Thyroid gland (tissue), 4 donors: ENCODE measurements around the gene TCF21. TPM values are rescaled to one million over a fixed set of nuclear protein-coding genes. Genes with fewer than 3 reads are reported as not detected.
"Not testable (repeated sequence)": the region's sequence is repeated elsewhere in the genome, so short reads cannot be mapped to it uniquely, and the experiment has no call there.

Experiments
- DNase-seq, 2 donors: peaks; one replicate each; pipeline ENCODE4 v3.0.0-alpha.2; 2019
- H3K27ac ChIP-seq, 3 donors: fragments of 200-600 bp; sonication (generic); 1 replicate in 2 of 3; 2 replicates in 1 of 3; pipeline ENCODE4 v1.5.1; 2016 to 2019; ENCODE audit warnings: mild to moderate bottlenecking in 1 of 3, moderate library complexity in 1 of 3
- H3K27me3 ChIP-seq: fragments of 200-600 bp; sonication (generic); one replicate; pipeline ENCODE4 v1.5.1; 2019
- H3K36me3 ChIP-seq, 2 donors: fragments of 200-600 bp; sonication (generic); one replicate each; pipeline ENCODE4 v1.5.1; 2016 to 2019
- H3K4me1 ChIP-seq, 2 donors: fragments of 200-600 bp; sonication (generic); one replicate each; pipeline ENCODE4 v1.5.1; 2017 to 2019
- H3K4me3 ChIP-seq, 3 donors: fragments of 200-600 bp; sonication (generic); replicated peaks in 1 of 3; 1 replicate in 2 of 3; 2 replicates in 1 of 3; pipeline ENCODE4 v1.5.1; 2016; ENCODE audit warnings: mild to moderate bottlenecking in 1 of 3
- H3K9me3 ChIP-seq: fragments of 200-600 bp; sonication (generic); one replicate; pipeline ENCODE4 v1.5.1; 2017
- POLR2A ChIP-seq, 2 donors: fragments of 450-650 bp; IDR thresholded peaks; one replicate each; pipeline ENCODE4 v1.6.1; 2017; ENCODE audit warnings: antibody characterized with exemption in 2 of 2, mild to moderate bottlenecking in 2 of 2, moderate library complexity in 1 of 2
- WGBS, 2 donors: methylation state at CpG; one replicate each; pipeline ENCODE4 v1.1.5; 2017; 5-methylcytosine and 5-hydroxymethylcytosine counted together
- intact Hi-C: fragments of 100-400 bp; cut with DNase I; formaldehyde crosslinking; loops from one replicate; pipeline ENCODE4 v1.15.1; 2023
- total RNA-seq, 4 donors: library from RNA; depleted of rRNA; stranded (reverse); fragments of >200 nt; gene quantifications; one replicate each; pipeline ENCODE4 v1.2.3, GENCODE V29; 2016
- TF ChIP-seq, protein P1 (sequence below), 6 experiments: fragments of 200-600 bp in 3 of 6; fragments of 450-650 bp in 3 of 6; sonication (generic) in 3 of 6; IDR thresholded peaks; one replicate each; pipeline ENCODE4 v1.5.1; 2016 to 2019; ENCODE audit warnings: antibody characterized with exemption in 6 of 6, mild to moderate bottlenecking in 2 of 6, inconsistent platforms in 1 of 6, moderate library complexity in 1 of 6

TCF21 gene
- total RNA-seq, 4 donors from 2014 or later, result 0.20 to 1.4 TPM; not detected in 2

DNA sequence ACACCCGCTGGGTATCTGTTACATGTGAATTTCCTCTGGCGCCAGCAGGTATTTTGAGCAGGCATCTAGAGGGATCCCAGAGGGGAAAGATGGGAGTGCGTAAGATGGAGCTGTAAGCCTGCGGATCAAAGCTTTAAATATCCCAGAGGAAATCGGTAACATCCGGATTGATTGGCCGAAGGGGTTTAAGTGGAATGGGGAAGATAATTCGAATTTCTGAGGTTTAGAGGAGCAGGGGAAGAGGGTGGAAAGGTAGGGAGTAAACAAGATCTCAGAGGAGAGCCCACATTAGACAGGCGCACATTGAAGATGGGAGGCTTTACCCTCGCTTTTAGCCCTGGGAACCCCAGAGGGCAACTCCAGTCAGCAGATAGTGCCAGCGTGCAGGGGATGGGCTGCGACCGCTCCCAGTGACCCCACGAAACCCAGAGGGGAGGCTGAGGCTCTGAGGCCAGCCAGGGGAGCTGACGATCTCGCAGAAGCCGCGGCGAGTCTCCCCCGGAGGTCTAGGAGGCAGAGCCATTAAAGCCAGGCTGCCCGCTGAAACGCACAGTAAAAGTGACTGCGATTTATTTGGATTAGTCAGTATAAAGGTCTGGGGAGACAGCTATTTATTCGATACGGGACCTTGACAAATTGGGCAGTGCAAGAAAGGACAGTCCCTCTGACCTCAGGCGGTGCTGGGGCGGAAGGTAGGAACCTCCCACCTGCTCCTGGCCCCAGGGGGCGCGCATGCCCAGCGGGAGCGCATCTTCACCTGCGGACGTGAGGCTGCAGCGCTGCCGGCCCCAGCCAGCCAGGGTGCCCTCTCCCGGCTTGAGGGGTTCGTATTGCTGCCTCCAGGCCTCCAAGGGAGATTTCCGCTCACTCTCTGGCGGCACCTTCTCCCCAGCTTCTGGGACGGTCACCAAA is 34.3 kb upstream of the TCF21 start:
- no peak overlapping the region for H3K27ac ChIP-seq
- no peak overlapping the region for H3K4me3 ChIP-seq
- WGBS, 2 donors, result 7% methylated on average over 25 to 33 of the region's 40 CpGs
- intact Hi-C loops, result no loop called here
- H3K36me3 ChIP-seq, result no peaks in the 10 kb centered on the region
- H3K4me1 ChIP-seq, result no peaks in the 10 kb centered on the region
- peaks cover 22% of the 10 kb centered on the region for H3K27me3 ChIP-seq
- TF ChIP-seq, protein P1, sequence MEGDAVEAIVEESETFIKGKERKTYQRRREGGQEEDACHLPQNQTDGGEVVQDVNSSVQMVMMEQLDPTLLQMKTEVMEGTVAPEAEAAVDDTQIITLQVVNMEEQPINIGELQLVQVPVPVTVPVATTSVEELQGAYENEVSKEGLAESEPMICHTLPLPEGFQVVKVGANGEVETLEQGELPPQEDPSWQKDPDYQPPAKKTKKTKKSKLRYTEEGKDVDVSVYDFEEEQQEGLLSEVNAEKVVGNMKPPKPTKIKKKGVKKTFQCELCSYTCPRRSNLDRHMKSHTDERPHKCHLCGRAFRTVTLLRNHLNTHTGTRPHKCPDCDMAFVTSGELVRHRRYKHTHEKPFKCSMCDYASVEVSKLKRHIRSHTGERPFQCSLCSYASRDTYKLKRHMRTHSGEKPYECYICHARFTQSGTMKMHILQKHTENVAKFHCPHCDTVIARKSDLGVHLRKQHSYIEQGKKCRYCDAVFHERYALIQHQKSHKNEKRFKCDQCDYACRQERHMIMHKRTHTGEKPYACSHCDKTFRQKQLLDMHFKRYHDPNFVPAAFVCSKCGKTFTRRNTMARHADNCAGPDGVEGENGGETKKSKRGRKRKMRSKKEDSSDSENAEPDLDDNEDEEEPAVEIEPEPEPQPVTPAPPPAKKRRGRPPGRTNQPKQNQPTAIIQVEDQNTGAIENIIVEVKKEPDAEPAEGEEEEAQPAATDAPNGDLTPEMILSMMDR (IDR thresholded peaks at IDR 0.05), result no peak
- TF ChIP-seq POLR2A (IDR thresholded peaks at IDR 0.05), result no peak
- no peaks in the 10 kb centered on the region for H3K9me3 ChIP-seq
- no peak for DNase-seq

GRCh38 chr6:133855276-133855990 is 33.5 kb upstream of the TCF21 start:
- TF ChIP-seq, protein P1 (IDR thresholded peaks at IDR 0.05), result no peak
- TF ChIP-seq POLR2A (IDR thresholded peaks at IDR 0.05), result no peak
- intact Hi-C loops, result no loop called here
- Histone ChIP-seq H3K9me3 (no peaks in the 10 kb centered on the region), H3K27me3 (peaks cover 22% of the 10 kb centered on the region), H3K36me3 (no peaks in the 10 kb centered on the region), H3K4me1 (no peaks in the 10 kb centered on the region), H3K27ac (no peak overlapping the region), H3K4me3 (no peak overlapping the region)
- WGBS, 2 donors, result 16 to 19% methylated on average over 16 of the region's 16 CpGs
- no peak for DNase-seq

- intact Hi-C loops, result no loop called here
Observed at GRCh38 chr6:133855991-133856370, 32.9 kb upstream of the TCF21 start.

DNA sequence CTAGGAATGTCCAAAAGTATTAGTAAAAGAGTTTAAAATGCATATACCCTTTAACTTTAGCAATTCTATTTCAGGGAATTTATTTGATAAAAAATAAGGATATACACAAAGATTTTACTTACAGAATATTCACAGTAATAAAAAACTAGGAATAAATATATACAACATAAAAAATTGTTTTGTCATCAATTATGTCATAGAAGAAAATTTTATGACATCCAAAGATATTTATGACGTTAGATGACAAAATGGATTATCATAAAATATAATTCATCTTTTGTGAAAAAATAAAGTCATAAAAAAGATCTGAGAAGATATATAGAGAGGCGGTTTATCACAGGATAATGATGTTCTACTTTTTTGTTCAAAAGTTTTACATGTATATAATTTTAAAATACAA is 32.0 kb upstream of the TCF21 start:
- no peak overlapping the region for H3K27ac ChIP-seq
- DNase-seq, result no peak
- H3K4me1 ChIP-seq, result no peaks in the 10 kb centered on the region
- peaks cover 22% of the 10 kb centered on the region for H3K27me3 ChIP-seq
- TF ChIP-seq, protein P1 (IDR thresholded peaks at IDR 0.05), result no peak
- TF ChIP-seq POLR2A (IDR thresholded peaks at IDR 0.05), result no peak
- WGBS, 2 donors, result 70 to 73% methylated on average over 2 of the region's 2 CpGs
- H3K36me3 ChIP-seq, result no peaks in the 10 kb centered on the region
- H3K9me3 ChIP-seq, result no peaks in the 10 kb centered on the region
- intact Hi-C loops, result no loop called here
- H3K4me3 ChIP-seq, result no peak overlapping the region

More at GRCh38 chr6:133855991-133856370, 32.9 kb upstream of the TCF21 start:
- H3K27me3 ChIP-seq, result peaks cover 22% of the 10 kb centered on the region
- no peak overlapping the region for H3K4me3 ChIP-seq
- DNase-seq, result no peak
- no peaks in the 10 kb centered on the region for H3K36me3 ChIP-seq
- H3K4me1 ChIP-seq, result no peaks in the 10 kb centered on the region
- no peak overlapping the region for H3K27ac ChIP-seq
- H3K9me3 ChIP-seq, result no peaks in the 10 kb centered on the region
- WGBS, 2 donors, result 10 to 11% methylated on average over 3 of the region's 3 CpGs
- TF ChIP-seq, protein P1 (IDR thresholded peaks at IDR 0.05), result no peak
- no peak for TF ChIP-seq POLR2A (IDR thresholded peaks at IDR 0.05)

DNA sequence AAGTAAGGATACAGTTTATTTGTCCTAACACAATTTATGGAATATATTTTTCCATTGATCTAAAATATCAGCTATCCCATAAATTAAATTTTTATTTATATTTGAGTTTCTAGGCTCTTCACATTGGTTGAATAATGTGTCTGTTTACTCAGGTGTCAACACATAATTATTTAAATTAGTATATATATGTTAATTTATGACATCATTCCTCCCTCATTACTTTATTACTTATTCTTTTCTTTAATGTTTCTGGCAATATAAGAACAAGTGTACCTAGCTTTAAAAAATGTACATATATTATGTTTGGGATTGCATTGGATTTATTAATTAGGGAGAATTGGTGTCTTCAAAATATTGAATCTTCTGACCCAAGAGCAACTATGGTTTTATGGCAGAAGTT is 31.2 kb upstream of the TCF21 start:
- no peaks in the 10 kb centered on the region for H3K9me3 ChIP-seq
- intact Hi-C loops, result no loop called here

DNA sequence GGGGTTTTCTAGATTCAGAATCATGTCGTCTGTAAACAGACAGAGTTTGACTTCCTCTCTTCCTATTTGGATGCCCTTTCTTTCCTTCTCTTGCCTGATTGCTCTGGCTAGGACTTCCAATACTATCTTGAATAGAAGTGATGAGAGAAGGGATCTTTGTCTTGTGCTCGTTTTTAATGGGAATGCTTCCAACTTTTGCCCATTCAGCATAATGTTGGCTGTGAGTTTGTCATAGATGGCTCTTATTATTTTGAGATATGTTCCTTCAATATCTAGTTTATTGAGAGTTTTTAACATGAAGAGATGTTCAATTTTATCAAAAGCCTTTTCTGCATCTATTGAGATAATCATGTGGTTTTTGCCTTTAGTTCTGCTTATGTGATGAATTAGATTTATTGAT is 27.6 kb upstream of the TCF21 start:
- 65 to 74% methylated on average over 2 of the region's 2 CpGs for WGBS, 2 donors

More for the DNA sequence above, 31.2 kb upstream of the TCF21 start:
- no peak for DNase-seq
- Histone ChIP-seq H3K27ac (no peak overlapping the region), H3K27me3 (peaks cover 22% of the 10 kb centered on the region), H3K4me1 (no peaks in the 10 kb centered on the region), H3K4me3 (no peak overlapping the region), H3K36me3 (no peaks in the 10 kb centered on the region)
- TF ChIP-seq POLR2A (IDR thresholded peaks at IDR 0.05), result no peak
- TF ChIP-seq, protein P1 (IDR thresholded peaks at IDR 0.05), result no peak

More for the DNA sequence above, 27.6 kb upstream of the TCF21 start:
- DNase-seq, H3K9me3 ChIP-seq, H3K4me1 ChIP-seq, H3K4me3 ChIP-seq, H3K27me3 ChIP-seq, H3K27ac ChIP-seq, H3K36me3 ChIP-seq, intact Hi-C loops: not testable (repeated sequence)
